ENCODE results near the gene SIAH1. TPM values are rescaled to one million over a fixed set of nuclear protein-coding genes. Genes with fewer than 3 reads are reported as not detected.

Gene SIAH1
- total and polyA plus RNA-seq, 9 of the 15 experiments (the other 6 are each of a cell fraction or from before 2014, with no cell fraction given): 4.1 to 14.3 (median 12.5) TPM

DNA sequence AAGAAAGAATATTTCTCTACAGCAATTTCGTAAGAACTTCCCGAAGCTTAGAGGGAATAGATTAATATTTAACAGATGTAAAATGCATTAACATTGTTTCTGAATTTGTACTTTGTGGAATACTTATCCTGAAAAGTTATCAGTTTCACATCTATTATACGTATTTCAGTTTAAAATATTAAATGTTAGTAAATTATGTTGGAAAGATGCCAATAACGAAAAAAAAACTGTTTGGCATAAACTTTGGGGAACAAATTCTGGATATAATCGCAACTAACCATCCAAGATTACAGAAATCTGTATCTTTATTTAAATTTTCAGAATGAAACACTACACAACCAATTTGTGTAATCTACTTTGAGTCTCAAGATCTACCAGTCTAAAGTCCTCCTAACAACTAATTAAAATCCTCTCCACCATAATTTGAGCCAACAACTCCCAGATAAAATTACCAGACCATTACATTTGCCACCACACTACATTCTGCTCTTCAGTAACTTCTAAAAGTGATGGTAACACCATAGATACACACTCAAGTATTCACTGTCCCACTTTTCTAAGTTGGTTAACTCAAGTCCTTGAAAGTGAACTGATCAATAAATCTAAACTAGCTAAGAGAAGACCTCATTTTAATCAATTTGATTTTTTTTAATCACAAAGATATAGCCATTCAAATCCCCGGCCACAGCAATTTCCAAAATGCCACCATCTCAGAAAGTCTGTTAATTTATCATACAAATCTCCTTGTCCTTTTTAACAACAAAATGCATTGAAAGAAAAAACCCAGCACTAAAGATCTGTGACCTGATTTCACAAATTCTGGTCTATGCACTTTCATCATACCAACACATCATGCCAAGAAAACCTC lies 2.0 kb downstream of the SIAH1 start:
- in situ Hi-C loops (cut with MboI) (no loop called here), intact Hi-C loops (cut with micrococcal nuclease) (no loop called here)
- Histone ChIP-seq H3K79me2 (ENCODE audit: control insufficient read depth, insufficient read depth, low read length) (peaks cover 62% of the 10 kb centered on the region), H3K4me3 (peak overlapping the region; percentile 85), H3K9me1 (ENCODE audit: control insufficient read depth, insufficient read depth, low read length) (no peaks in the 10 kb centered on the region), H3K4me2 (ENCODE audit: insufficient read depth, low read length) (peak overlapping the region; percentile 95), H3K9ac (ENCODE audit: insufficient read depth in 1 of 2, low read depth in 2 of 2, low read length in 2 of 2) (peak overlapping the region in 1 of 2 experiments; percentile 79; a peak in 2 of 4 replicates), H3K36me3 (ENCODE audit: control insufficient read depth, insufficient read depth, low read length) (no peaks in the 10 kb centered on the region), H4K20me1 (replicated peaks; ENCODE audit: control insufficient read depth, insufficient read depth, low read length) (peaks cover 49% of the 10 kb centered on the region), H2AFZ (ENCODE audit: low read depth, low read length) (no peak overlapping the region), H3K4me1 (replicated peaks in 1 of 2; ENCODE audit: control insufficient read depth in 2 of 2, insufficient read depth in 2 of 2, low read length in 2 of 2) (peaks cover 26 to 30% of the 10 kb centered on the region in 2 experiments; a peak in 4 of 5 replicates), H3K9me3 (replicated peaks; ENCODE audit: control insufficient read depth, insufficient read depth, low read depth, low read length) (no peaks in the 10 kb centered on the region), H3K27ac (ENCODE audit: extremely low read depth, low read depth, low read length) (no peak overlapping the region; the same call in 2 of the 3 replicates), H3K27me3 (ENCODE audit: control insufficient read depth in 2 of 2, insufficient read depth in 2 of 2, low read length in 2 of 2) (no peaks in the 10 kb centered on the region)
- ChIA-PET POLR2A (interaction anchor here (1.1 to 2.8 kb wide), 4 partner anchors 8 to 18 kb away, joined by 5 to 25 read pairs (median 10); no protein-coding TSS in a partner anchor), CTCF (ENCODE audit: low intra/inter-chr PET ratio) (no interaction called here)
- TF ChIP-seq CHD1 (IDR thresholded peaks at IDR 0.05; ENCODE audit: low read length): peak; percentile 31
- peak; percentile 31; the same call in 1 of the 2 replicates for TF ChIP-seq NFIX (CRISPR knock-in tag; IDR thresholded peaks at IDR 0.05; ENCODE audit: low read depth)
- TF ChIP-seq NFIC (IDR thresholded peaks at IDR 0.05): peak; percentile 70
- peak; percentile 52 for TF ChIP-seq RBFOX2 (IDR thresholded peaks at IDR 0.05; ENCODE audit: low read depth, low read length)
- no peak for TF ChIP-seq ZBTB17 (CRISPR knock-in tag; IDR thresholded peaks at IDR 0.05)
- no peak for TF ChIP-seq GABPB1 (CRISPR knock-in tag; IDR thresholded peaks at IDR 0.05)
- TF ChIP-seq CEBPG (CRISPR knock-in tag; IDR thresholded peaks at IDR 0.05): no peak
- TF ChIP-seq CEBPG (tag; conservative IDR thresholded peaks at IDR 0.05 in 1 of 2, IDR thresholded peaks at IDR 0.05 in 1 of 2): peak in 1 of 2 experiments; percentile 50; a peak in 1 of 4 replicates
- FAIRE-seq (no peak), ATAC-seq (no peak), DNase-seq (ENCODE audit: extremely low read depth in 1 of 4, low spot score in 3 of 4) (no peak)
- no TSS peak for BruUV-seq (replicated peaks)
- WGBS (ENCODE audit: insufficient coverage, low coverage, missing lambda C conversion rate): 43% methylated on average over 6 of the region's 6 CpGs

Measured in K562 (cell line).